HK-2 (cell line): Measurements from ENCODE around the gene DNAJC24.
"Not testable (repeated sequence)": the region's sequence is repeated elsewhere in the genome, so short reads cannot be mapped to it uniquely, and the experiment has no call there.

Experiments
- DNase-seq: peaks from one replicate; pipeline ENCODE4 v3.0.0-alpha.2; 2018; ENCODE audit not compliant: unreplicated experiment

Gene DNAJC24

GRCh38 chr11:31369348-31370329, at the start of gene DNAJC24, which contains the start of gene DCDC1:
Gene DNAJC24, plus strand, starts transcription at chr11:31369860. Its CDS starts 889 bp downstream, at chr11:31370749.
Gene DCDC1, minus strand, starts transcription at chr11:31369739. Its CDS starts 41,459 bp downstream, at chr11:31328280.
- DNase-seq = peak; percentile 83

GRCh38 chr11:31321494-31321893, 48.2 kb upstream of the DNAJC24 start:
- DNase-seq = not testable (repeated sequence)

GRCh38 chr11:31323145-31323544, 46.5 kb upstream of the DNAJC24 start:
- no peak for DNase-seq

- DNase-seq = peak; percentile 4
These were observed 44.5 kb upstream of the DNAJC24 start for GRCh38 chr11:31325160-31325559.

GRCh38 chr11:31326470-31327148, 43.1 kb upstream of the DNAJC24 start:
- DNase-seq = no peak

GRCh38 chr11:31327417-31327816, 42.2 kb upstream of the DNAJC24 start:
- no peak for DNase-seq

- DNase-seq = no peak
These were observed 41.0 kb upstream of the DNAJC24 start for GRCh38 chr11:31328697-31329096.

GRCh38 chr11:31337806-31338205, 31.9 kb upstream of the DNAJC24 start:
- DNase-seq = no peak

GRCh38 chr11:31340903-31341572, 28.6 kb upstream of the DNAJC24 start:
- no peak for DNase-seq

GRCh38 chr11:31351168-31351567, 18.5 kb upstream of the DNAJC24 start:
- DNase-seq = no peak

GRCh38 chr11:31355131-31355530, 14.5 kb upstream of the DNAJC24 start:
- no peak for DNase-seq

- no peak for DNase-seq
These were observed 13.8 kb upstream of the DNAJC24 start for GRCh38 chr11:31355817-31356216.

GRCh38 chr11:31361743-31362142, 7.9 kb upstream of the DNAJC24 start:
- DNase-seq = no peak

- DNase-seq = no peak
These were observed 2.9 kb upstream of the DNAJC24 start for GRCh38 chr11:31366795-31367194.

GRCh38 chr11:31375879-31376278, 6.2 kb downstream of the DNAJC24 start:
- no peak for DNase-seq

- DNase-seq = no peak
These were observed 13.5 kb downstream of the DNAJC24 start for GRCh38 chr11:31383116-31383515.

- no peak for DNase-seq
These were observed 17.7 kb downstream of the DNAJC24 start for GRCh38 chr11:31387379-31387778.

- no peak for DNase-seq
These were observed 27.7 kb downstream of the DNAJC24 start for GRCh38 chr11:31397239-31397834.

GRCh38 chr11:31404614-31405013, 35.0 kb downstream of the DNAJC24 start:
- no peak for DNase-seq

- DNase-seq = no peak
These were observed 38.5 kb downstream of the DNAJC24 start for GRCh38 chr11:31408201-31408600.

GRCh38 chr11:31412946-31413345, 43.3 kb downstream of the DNAJC24 start:
- no peak for DNase-seq

- DNase-seq = no peak
These were observed 44.7 kb downstream of the DNAJC24 start for GRCh38 chr11:31414338-31414737.
